Ovary (tissue), 9 donors: ENCODE results near the gene PRICKLE1. TPM values are rescaled to one million over a fixed set of nuclear protein-coding genes. Genes with fewer than 3 reads are reported as not detected.

Source experiments
- DNase-seq, 5 donors: peaks; one replicate each; pipeline ENCODE4 v3.0.0-alpha.2; 2019 to 2020
- H3K27ac ChIP-seq, 2 donors: fragments of 200-600 bp; one replicate each; pipeline versions ENCODE4 v1.5.1 to v1.8.0; 2019 to 2022
- H3K27me3 ChIP-seq: fragments of 200-600 bp; one replicate; pipeline ENCODE4 v1.8.0; 2022
- H3K36me3 ChIP-seq: fragments of 200-600 bp; sonication (generic); one replicate; pipeline ENCODE4 v1.5.1; 2019
- H3K4me1 ChIP-seq: one replicate; pipeline ENCODE4 v1.8.1; 2013; ENCODE audit warnings: mild to moderate bottlenecking, moderate library complexity; ENCODE audit not compliant: insufficient read depth
- H3K4me3 ChIP-seq: fragments of 200-600 bp; sonication (generic); one replicate; pipeline ENCODE4 v1.5.1; 2017
- H3K9me3 ChIP-seq, 2 donors: fragments of 200-600 bp in 1 of 2; sonication (generic) in 1 of 2; one replicate each; pipeline versions ENCODE4 v1.5.1 to v1.8.1; 2013 to 2019; ENCODE audit warnings: mild to moderate bottlenecking in 1 of 2, moderate library complexity in 1 of 2
- CTCF ChIP-seq, 3 donors: fragments of 450-650 bp in 2 of 3; fragments of 200-600 bp in 1 of 3; IDR thresholded peaks; one replicate each; pipeline versions ENCODE4 v1.5.1 to v1.8.0; 2016 to 2022; ENCODE audit warnings: antibody characterized with exemption in 3 of 3, mild to moderate bottlenecking in 1 of 3
- EP300 ChIP-seq: sonication (generic); formaldehyde crosslinking; IDR thresholded peaks from one replicate; pipeline ENCODE4 v1.6.1; 2017; ENCODE audit warnings: antibody characterized with exemption
- POLR2A ChIP-seq: fragments of 450-650 bp; IDR thresholded peaks from one replicate; pipeline ENCODE4 v1.6.1; 2017; ENCODE audit warnings: antibody characterized with exemption, mild to moderate bottlenecking, moderate library complexity
- WGBS, 3 donors: extraction: QIAGEN DNeasy Blood & Tissue Kit in 1 of 3; methylation state at CpG; one replicate each; pipeline versions ENCODE4 v1.1.5 to v1.1.7; 2013 to 2017; 5-methylcytosine and 5-hydroxymethylcytosine counted together
- intact Hi-C, 4 donors: fragments of 100-400 bp; cut with DNase I; formaldehyde crosslinking; loops; one replicate each; pipeline versions ENCODE4 v1.11.0 to v1.15.1; 2022 to 2023
- polyA plus RNA-seq, 2 donors: library from polyadenylated mRNA; stranded (reverse); fragments of 200-250 nt in 1 of 2; fragments of 350-450 nt in 1 of 2; fragmentation: Illumina TruSeq in 1 of 2; extraction: RNeasy Lipid Tissue Mini Kit (QIAGEN cat#74804) in 1 of 2; gene quantifications; one replicate each; pipeline ENCODE4 v1.2.3, GENCODE V29; 2013 to 2014
- total RNA-seq, 7 donors: library from RNA; depleted of rRNA in 2 of 7; stranded (reverse); fragments of >200 nt in 2 of 7; fragmentation: NEBNext Ultra II Directional in 3 of 7; extraction: Animal tissue kit (Norgen Biotek cat#: 25700) in 3 of 7; gene quantifications; one replicate each; pipeline versions ENCODE4 v1.1.0 to v1.2.4, GENCODE V29; 2016 to 2023
- donor health status: DM: no; HTN: no; CAD: no; lungs with moderate emphysema.
- donor health status: DM: no; HTN: no; CAD: no.
- donor health status: Bipolar disorder and iron deficiency.
- donor health status: DM: yes; HTN: yes; CAD: no.
- donor health status: DM: no; HTN: no; CAD: no.
- donor health status: DM: yes; HTN: yes; CAD: no.

Gene PRICKLE1
- total and polyA plus RNA-seq, 9 donors = 12.5 to 35.2 (median 22.5) TPM

DNA sequence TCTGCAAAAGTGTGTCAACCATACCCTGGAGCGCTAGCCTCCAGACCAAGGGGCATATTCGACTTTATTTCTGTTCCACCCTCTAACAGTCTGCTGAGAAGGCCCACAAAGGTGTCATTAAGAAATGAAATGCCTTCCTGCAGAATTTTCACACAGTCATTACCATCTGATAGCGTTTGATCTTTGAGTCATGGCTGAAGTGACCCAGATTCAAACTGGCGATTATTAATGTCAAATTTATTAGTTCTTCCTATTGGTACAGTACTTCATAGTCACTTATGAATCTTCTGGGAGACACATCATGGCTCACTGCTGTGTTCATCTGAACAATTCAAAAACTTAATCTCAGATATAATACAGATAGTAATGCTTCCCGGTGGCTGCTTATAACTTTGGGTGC is 13.2 kb downstream of the PRICKLE1 start:
- Histone ChIP-seq H3K4me1 (peaks cover 5% of the 10 kb centered on the region), H3K27me3 (no peaks in the 10 kb centered on the region), H3K4me3 (no peak overlapping the region), H3K9me3 (no peaks in the 10 kb centered on the region), H3K27ac (no peak overlapping the region), H3K36me3 (no peaks in the 10 kb centered on the region)
- intact Hi-C loops = no loop called here
- WGBS, 3 donors = 78 to 86% (median 81%) methylated on average over 5 of the region's 5 CpGs
- TF ChIP-seq CTCF (IDR thresholded peaks at IDR 0.05) (no peak), POLR2A (no peak), EP300 (no peak)
- no peak for DNase-seq

GRCh38 chr12:42575717-42576116 is 13.8 kb downstream of the PRICKLE1 start:
- Histone ChIP-seq H3K9me3 (no peaks in the 10 kb centered on the region), H3K36me3 (no peaks in the 10 kb centered on the region), H3K4me1 (peaks cover 6% of the 10 kb centered on the region), H3K4me3 (no peak overlapping the region), H3K27ac (no peak overlapping the region), H3K27me3 (no peaks in the 10 kb centered on the region)
- DNase-seq = no peak
- intact Hi-C loops = no loop called here
- TF ChIP-seq CTCF (IDR thresholded peaks at IDR 0.05) (no peak), EP300 (no peak), POLR2A (no peak)
- WGBS, 3 donors = 28 to 43% (median 29%) methylated on average over 1 of the region's 1 CpG

- no peaks in the 10 kb centered on the region for H3K9me3 ChIP-seq
- no peaks in the 10 kb centered on the region for H3K27me3 ChIP-seq
- H3K27ac ChIP-seq = peak overlapping the region in 1 of 2 donors; percentile 34
- DNase-seq = no peak
- no peak overlapping the region for H3K4me3 ChIP-seq
- no peak for TF ChIP-seq POLR2A
- no peak for TF ChIP-seq CTCF (IDR thresholded peaks at IDR 0.05)
- TF ChIP-seq EP300 = no peak
- no peaks in the 10 kb centered on the region for H3K36me3 ChIP-seq
- intact Hi-C loops = no loop called here
- H3K4me1 ChIP-seq = peaks cover 6% of the 10 kb centered on the region
These were observed 14.7 kb downstream of the PRICKLE1 start for GRCh38 chr12:42574851-42575266.

GRCh38 chr12:42571327-42572009 is 18.1 kb downstream of the PRICKLE1 start:
- no peaks in the 10 kb centered on the region for H3K36me3 ChIP-seq
- H3K27ac ChIP-seq = no peak overlapping the region
- TF ChIP-seq CTCF (IDR thresholded peaks at IDR 0.05) (no peak), POLR2A (no peak), EP300 (no peak)
- intact Hi-C loops = no loop called here
- H3K27me3 ChIP-seq = no peaks in the 10 kb centered on the region
- H3K4me1 ChIP-seq = peaks cover 6% of the 10 kb centered on the region
- WGBS, 3 donors = 93 to 96% (median 95%) methylated on average over 2 of the region's 2 CpGs
- DNase-seq = no peak
- H3K4me3 ChIP-seq = no peak overlapping the region
- no peaks in the 10 kb centered on the region for H3K9me3 ChIP-seq
